Activated T-cell treated with anti-CD3 and anti-CD28 coated beads for 48 hours (primary cell): ENCODE data around the gene ANKS1A.
"Not testable (repeated sequence)": the region's sequence is repeated elsewhere in the genome, so short reads cannot be mapped to it uniquely, and the experiment has no call there.

Source experiments
- DNase-seq: peaks from one replicate; pipeline ENCODE4 v3.0.0-alpha.2; 2020; ENCODE audit warnings: low read depth

Gene ANKS1A

DNA sequence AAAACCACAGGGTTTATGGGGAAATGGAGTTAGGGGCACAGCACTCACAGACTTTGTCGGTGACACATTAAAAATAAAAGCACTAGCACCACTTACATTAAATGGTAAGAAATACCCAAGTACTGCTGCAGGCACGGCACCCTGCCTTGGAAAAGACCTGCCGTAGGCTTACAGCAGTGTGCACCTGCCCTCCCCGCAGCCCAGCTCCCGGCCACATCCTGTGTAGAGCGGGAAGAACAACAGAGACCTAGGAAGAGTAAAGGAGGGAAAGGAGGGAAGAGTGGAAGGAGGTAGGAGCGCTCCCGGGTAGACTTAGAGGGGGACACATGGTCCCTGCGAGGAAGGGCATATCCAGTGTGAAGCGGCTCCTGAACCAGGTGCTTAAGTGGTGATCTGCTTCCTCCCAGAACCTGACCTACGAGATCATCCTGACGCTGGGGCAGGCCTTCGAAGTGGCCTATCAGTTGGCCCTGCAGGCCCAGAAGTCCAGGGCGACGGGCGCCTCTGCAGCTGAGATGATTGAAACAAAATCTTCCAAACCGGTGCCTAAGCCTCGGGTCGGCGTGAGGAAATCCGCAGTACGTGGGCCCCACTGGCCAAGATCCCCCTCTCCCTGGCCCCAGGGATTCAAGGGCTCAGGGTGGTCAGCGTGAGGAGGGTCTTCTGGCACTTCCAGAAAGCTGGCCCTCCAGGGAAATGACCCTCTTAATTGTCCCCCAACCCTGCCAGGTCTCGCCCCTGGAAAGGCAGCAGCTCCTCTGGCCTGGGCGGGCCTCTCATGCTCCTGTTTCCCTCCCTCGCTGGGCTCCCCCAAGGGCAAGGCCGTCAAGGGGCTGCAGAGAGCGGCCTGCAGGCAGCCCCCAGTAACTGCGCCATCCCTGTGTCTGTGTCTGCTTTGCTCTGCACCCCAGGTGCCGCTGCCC lies 196.6 kb downstream of the ANKS1A start:
- DNase-seq = no peak

DNA sequence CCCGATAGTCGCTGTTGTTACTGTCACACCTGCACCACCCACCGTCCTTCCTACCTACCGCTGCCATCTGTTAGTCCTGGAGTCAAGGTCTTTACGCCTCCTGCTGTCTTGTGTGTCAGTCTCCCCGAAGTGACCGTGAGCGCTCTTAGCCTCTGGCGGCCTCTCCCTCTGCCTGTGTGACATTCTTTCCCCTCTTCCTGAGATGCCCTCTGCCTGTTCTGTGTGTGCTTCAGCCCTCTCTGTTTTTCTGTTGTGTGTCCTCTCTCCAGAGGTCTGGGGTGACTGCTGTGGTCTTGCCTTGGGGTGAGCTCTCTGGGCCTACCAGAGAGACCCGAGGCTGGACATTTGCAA lies 197.2 kb downstream of the ANKS1A start:
- no peak for DNase-seq

DNA sequence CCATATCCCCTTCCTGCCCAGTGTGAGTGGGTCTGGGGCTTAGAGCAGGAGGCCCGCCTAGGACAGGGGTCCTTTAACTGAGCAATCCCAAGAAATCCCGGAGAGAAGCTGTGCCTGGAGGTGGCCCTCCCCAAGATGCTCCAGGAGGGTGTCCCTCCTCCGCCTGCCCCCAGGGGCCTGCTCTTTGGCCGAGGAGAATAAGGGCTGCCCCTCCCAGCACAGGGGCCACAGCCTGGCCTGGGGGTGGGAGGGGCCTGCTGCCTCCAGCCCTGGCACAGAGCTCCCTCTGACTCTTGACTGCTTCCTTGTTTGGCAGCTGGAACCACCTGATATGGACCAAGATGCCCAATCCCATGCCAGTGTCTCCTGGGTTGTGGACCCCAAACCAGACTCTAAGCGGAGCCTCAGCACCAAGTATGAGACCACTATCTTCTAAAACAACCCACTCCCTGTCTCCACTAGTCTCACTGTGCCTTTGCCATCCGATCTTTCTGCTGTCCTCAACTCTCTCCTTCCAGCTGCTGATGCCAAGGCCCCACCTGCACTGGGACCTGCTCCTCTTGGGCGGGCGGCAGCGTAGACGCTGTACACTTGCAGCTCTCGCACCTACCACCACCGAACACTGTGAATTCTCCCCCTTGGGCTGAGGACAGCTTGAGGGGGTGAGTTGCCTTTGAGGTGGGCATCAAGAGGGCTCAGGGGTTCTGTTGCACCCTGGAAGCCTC lies 197.7 kb downstream of the ANKS1A start:
- DNase-seq = no peak

DNA sequence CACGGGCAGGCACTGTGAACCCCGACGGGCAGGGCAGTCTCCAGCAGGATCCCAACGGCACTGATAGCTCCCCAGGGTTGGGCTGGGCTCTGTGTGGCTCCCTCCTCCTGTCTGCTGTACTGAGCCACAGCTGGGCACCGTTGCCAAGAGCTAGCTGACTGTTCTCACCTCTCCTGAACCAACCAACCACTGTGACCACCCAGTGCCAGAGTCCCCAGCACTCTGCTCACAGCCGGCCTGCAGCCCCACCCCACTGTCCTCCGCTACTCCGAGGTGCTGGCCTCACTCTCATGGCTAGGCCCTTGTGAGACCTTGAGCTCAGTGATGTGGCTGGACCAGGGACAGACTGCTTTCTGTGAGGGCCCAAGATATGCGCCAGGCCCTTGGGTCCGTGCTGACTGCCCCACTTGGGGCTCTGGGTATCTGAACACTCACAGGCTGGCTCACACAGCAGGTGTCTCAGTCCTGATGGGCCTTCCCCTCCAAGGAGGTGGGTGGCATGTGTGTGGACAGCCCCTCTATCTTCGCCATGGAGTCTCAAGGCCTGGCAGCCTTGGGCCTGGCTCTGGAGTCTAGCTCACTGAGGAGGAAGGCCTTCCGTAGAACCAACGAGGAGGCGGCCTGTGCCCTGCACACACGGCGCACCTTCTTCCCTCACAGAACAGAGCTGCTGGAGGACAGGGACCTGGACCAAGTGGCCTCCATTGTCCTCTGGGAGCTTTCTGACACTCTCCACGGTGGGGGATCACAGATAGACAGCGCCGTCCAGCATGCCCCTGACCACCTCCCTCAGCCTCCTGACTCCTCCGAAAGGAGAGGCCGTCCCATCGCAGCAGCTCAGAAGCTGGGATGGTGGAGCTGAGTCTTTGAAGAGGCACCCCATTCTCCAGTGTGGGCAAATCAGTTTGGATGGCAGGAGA lies 198.6 kb downstream of the ANKS1A start:
- no peak for DNase-seq

DNA sequence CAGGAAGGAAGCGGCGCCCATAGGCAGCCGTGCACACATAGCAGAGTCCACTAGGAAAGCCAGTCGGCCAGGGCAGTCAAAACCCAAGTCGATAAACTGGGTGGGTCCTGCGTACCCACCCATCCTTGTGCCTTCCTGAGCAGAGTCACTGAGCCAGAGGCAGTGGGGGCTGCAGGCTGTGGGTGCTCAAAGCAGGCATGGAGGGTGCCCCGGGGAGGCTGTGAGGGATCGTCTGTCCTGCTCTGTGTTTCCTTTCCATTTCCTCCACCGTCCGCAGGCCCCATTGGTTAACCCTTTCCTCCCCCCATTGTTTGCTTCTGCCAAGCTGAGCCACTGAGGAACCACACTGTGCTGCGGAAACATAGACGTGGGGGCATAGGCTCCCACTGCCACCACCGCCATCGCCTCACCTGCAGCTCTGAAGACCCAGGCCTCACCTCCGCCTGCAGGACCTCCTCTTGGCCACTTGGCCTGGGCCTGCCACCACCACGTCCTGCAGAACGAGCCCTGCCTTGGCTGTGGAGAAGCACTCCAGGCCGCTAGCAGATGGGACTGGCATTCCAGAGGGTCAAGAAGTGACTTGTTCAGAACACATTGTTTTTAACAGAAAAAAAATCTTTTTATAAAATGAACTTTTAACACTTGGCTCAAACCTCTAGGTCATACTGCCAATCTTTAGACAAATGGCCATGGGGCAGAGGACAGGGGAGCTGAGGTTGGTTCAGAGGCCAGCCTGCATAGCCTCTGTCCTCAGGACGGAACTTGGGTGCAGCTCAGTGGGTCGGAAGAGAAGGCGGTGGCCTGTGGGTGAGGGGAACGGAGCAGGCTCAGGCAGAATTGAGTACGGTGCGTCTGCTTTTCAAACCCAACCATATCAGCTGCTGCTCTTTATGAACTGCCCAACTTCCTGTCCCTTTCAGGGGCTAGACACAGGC lies 199.5 kb downstream of the ANKS1A start:
- no peak for DNase-seq

DNA sequence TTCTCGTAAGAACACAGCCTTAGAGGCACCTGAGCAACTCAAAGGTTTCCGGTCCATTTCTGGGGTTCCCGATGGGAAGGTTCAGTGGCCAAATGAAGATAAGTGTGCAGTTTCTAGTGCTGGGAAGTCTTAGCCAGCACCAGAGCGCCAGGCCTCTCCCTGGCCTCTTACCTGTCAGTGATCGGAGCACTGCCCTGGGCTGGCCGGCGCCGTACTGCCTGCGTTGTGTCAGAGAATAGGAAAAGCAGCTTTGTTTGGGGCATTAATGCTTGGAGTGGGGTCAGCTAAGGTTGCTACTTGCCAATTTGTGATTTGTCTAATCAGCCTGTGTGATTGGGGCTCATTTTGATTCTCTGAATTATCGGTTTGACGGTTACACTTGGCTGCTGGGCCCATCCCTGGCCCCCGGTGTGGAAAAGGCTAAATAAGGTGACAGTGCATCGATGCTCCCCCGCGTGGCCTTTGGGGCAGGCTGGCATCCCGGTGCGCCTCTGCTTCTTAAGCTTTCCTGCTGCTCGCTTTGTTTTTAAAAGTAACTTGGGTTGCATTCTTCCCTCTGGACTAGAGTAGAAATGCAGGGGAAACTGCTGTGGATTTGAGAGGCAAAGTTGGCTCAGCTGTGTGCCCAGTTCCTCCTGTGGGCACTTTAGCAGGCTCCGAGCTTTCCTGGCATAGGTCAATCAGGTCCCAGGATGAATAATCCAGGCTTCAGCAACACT lies 200.3 kb downstream of the ANKS1A start:
- DNase-seq = no peak

DNA sequence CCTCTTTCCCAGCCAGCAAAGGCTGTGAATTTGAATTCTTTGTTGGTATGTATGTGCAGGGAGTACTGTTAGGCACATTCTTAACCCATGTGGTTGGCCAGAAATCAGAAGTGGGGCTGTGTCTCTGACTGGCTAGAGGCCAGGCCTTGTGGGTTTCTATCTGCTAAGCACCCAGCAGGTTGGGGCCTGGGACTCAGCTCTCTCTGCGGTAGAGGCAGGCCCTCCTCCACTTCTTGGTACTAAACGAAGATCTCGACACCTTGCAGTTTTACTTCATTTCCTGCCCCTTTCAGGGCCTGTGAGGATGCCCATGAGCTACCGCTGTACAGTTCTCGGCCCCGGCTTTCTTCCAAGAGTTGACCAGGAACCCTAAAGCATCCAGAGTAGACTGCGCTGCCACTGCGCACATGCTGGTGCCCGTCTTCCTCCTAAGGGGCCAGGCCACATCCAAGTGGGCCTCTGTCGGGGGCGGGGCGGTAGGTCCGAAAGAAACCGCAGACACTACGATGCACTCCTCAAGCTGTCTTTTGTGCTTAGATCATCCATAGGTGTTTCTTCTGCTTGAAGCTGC lies 201.0 kb downstream of the ANKS1A start:
- DNase-seq = no peak

DNA sequence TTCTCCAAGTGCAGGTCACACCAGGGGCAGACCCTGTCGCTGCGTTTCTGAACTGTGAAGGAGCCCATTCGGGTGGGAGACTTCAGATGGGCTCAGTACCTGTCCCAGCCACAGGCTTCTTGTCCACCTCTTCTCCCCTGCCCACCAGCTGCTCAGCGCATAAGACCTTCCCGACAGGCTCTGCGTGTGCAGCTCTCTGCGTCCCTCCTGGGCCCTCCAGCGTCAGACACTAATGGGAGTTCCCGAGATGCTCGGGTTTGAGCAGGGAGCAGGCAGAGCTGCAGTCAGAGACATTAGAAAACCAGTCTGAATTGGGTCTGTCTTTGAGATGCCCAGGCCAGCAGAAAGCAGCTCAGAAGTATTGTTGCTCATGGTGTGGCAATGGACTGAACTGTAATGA lies 201.7 kb downstream of the ANKS1A start:
- DNase-seq = no peak

DNA sequence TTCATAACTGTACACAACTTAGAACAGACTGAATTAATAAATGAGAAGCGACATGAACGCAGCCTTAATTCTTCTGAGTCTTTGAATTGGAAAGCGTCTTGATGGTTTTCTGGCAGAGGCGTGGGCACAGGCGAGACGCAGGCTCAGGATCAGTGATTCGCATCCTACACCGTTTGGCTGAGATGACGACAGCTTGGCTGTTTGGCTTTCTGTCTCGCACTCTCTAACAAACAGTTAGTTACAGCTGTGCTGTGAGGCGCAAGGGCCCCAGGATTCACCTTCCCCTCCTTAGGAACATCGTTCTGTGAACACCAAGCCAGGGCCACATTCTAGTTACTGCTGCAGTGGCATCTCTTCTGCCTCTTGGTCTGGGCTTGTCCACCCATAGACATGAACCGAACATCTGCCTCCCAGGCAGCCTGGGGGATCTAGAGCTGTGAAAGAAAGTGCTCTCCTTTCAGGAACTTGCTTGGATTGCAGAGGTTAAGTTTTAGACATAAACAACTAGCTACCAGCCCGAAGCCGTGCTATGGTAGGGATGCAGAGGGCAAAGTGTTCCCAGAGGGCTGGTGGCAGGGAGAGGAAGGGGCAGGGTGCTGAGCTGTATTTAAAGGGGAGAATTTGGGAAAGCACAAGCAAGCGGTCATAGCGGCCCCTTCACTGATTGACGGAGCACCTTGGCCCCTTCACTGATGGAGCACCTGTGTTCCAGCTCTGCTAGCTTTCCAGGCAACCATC lies 202.5 kb downstream of the ANKS1A start:
- no peak for DNase-seq

DNA sequence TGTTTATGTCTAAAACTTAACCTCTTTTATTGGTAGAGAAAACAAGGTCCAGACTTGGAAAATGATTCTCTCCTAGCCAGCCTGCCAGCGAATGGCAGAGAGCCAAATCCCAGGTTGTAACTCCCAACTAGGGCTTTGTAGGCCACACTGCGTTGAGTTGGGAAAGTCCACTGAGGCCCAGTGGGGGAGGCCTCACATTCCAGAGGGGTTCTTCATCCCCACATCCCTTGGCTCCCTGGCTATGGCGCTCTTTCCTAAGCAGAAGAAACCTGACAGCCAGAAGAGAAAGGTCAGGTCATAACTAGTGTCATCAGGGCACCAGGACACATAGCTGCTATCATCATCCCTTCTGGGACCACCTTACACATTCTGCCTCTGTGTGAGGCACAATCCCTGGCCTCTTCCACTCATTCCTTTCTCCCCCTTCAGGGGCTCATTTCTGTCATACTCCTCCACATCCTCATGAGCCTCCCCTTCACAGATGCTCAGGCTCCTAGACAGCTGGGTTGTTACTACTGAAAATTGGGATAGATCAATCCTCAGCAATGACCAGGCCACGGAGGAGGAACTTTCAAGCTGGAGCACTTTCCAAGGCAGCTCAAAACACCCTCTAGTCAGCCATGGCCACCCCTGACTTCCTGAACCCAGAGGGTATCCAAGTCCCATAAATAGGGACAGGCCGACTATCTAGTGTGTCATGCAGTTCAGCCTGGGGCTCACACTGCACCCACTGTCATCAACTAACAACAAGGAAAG lies 203.5 kb downstream of the ANKS1A start:
- DNase-seq = no peak

DNA sequence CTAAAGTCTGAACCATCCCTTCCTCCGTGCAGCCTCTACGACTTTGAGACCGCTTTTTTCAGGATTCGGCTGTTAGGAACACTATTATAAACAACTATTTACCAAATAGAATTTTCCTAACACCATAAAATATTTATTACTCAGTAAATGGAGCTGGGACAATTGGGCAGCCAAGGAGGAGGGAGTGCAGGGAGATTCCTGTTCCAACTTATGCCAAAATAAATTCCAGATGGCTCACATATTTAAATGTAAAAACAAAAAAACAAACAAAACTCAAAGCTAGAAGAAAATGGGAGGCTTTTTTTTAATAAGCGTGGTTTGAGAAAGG lies 204.0 kb downstream of the ANKS1A start:
- no peak for DNase-seq

DNA sequence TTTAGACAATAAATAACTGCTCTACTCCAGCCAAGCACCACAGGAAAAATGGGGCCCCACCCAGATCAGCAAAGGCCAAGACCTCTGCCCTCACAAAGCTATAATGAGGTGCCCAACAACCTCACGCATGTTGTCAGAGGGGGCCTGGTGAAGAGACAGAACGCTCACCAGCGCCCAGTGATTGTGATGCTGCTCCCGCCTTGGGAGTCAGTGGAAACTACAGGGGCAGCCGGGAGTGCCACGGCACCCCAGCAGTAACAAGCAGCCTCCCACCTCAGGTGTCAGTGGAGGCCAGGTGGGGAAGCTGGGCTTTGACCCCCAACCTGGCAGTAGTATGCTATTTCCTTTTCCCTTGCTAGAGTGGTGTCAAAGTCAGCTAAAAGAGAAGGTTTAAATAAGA lies 204.7 kb downstream of the ANKS1A start:
- no peak for DNase-seq

DNA sequence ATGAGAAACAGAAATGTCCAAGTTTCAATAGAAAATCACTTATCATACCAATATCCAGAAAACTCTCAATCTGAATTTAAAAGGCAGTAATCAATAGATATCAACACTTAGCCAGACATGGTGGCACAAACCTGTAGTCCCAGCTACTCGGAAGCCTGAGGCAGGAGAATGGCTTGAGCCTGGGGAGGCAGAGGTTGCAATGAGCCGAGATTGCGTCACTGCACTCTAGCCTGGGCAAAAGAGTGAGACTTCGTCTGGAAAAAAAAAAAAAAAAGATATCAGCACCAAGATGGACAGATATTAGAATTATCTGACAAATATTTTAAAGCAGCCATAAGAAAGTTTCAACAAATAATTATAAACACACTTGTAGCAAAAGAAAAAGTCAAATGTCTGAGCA lies 205.1 kb downstream of the ANKS1A start:
- DNase-seq = no peak

DNA sequence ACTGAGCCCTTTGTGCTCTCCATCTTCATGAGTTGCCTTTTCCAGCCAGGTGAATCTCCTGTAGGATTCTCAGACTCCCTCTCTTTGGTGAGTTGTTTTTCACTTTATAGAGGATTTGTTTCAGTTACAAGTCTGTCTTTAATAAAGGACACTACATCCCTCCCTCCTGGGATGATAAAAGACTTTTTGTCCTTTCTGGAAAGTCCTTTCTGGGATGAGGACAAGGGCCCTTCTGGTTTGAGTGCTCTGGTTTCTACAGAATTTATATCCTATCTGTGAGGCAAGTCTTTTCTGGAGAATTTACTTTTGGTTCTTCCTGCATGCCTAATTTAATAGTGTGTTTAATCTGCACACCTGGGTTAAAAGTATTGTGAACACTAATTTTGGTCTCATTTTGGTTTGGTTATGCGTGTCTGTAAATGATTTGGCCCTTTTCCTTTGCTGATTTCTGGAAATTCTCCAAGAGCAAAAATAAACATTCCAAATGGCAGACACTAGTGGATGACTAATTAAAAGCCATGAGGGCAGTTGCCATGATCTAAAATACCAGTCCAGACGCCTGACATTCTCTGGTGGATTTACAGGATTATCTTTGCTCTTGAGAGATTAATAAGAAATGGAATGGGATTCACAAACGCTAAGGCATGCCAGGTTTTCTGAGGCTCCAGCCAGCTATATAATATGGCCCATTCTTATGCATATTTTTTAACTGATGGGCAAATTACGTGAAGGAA lies 207.2 kb downstream of the ANKS1A start:
- no peak for DNase-seq

DNA sequence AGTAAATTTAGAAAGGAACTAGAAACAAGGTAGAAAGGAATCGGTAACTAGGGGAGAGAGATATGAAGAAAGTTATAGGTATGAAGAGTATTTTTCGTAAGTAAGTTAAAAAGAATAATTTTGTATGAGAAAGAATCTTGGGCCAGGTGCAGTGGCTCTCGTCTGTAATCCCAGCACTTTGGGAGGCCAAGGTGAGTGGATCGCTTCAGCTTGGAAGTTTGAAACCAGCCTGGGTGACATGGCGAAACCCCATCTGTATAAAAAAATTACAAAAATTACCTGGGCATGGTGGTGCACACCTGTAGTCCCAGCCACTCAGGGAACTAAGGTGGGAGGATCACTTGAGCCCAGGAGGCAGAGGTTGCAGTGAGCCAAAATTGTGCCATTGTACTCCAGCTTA lies 210.1 kb downstream of the ANKS1A start:
- no peak for DNase-seq

DNA sequence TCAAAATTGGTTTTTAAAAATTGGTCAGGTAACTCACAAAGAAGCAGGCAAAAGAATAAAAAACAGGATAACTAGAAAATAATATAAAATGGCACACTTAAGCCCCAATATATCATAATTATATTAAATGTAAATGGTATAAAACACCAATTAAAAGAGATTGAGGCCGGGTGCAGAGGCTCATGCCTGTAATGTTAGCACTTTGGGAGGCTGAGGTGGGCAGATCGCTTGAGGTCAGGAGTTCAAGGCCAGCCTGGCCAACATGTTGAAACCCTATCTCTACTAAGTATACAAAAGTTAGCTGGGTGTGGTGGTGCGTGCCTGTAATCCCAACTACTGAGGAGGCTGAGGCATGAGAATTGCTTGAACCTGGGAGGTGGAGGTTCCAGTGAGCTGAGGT lies 216.0 kb downstream of the ANKS1A start:
- no peak for DNase-seq

DNA sequence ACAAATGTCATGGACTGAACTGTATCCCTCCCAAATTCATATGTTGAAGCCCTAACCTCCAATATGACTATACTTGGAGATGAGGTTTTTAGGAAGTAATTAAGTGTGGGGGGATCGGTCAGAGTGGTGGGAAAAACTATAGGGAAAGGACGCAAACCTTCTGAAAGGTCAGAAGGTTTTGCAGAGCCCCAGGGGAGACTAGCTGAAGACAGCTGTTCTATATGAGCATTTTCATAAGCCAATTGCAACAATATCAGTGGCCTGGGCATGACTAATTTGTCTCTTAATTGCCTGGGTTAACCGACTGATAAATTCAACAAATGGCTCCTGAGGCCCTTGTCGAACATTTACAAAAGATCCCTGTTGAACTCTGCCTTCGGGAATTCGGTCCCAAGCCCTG lies 217.0 kb downstream of the ANKS1A start:
- DNase-seq = not testable (repeated sequence)

DNA sequence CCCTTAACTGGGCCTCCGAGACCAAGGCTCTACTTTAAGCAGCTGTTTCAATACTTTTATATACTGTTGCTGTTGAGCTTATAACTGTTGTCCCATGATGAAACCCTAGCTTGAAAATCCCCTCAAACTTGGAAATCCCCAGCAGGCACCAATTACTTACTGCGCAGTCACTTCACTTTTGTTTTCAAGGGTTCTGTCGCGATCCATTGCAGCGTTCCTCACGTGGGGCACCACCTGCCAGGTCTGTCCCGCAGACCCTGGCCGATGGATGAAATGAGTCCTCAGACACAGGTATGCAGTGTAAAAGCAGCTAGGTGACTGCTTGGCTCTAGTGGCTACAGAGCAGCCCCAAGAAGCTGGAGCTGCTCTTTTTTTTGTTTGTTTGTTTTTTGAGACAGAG lies 218.2 kb downstream of the ANKS1A start:
- DNase-seq = not testable (repeated sequence)
